Hippocampal formation (tissue), 2 donors: ENCODE data around the gene CALN1.

Experiments used
- DNase-seq, 2 donors: peaks; one replicate each; lab custom pipeline; 2025; lab: John Stamatoyannopoulos, UW

The CALN1 gene

DNA sequence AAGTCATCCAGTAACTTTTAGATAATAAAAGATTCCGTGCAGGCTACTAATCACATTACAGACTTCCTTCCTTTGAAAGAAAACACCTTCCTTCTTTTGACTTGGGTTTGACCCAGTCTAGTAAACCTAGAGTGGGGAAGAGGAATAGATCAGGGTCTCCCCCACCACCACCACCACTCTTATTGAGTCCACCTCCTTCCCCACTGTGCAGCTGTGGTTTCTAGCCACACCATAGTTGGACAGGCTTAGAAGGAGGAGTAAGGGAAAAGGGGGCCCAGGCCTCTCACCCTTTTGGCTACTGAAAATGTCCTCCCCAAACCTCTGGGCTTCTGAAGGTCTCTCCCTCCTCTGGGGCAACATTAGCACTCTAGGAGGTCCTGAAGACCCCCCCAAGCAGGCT, 372.7 kb downstream of the CALN1 start:
- no peak for DNase-seq

DNA sequence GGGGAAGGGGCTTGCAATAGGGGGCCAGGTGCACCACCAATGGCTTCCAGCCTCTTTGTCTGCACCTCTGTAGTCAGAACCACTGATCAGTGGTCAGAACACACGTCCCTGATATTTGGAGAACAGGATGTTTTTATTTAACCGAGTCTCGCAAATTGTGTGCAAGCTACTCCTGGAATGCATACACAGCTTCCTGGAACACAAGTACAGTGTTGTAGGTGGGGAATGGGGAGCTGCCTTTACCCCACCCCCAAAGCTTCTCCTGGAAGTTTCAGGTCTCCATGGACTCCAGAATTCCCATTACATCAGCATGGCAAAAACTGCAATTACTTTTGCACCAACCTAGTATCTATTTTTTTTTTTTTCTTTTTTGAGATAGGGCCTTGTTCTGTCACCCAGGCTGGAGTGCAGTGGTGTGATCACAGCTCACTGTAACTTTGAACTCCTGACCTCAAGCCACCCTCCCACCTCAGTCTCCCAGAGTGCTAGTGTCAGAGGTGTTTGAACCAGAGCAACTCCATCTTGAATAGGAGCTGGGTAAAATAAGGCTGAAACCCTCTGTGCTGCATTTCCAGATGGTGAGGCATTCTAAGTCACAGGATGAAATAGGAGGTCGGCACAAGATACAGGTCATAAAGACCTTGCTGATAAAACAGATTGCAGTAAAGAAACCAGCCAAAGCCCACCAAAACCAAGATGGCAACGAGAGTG, 374.0 kb downstream of the CALN1 start:
- no peak for DNase-seq

- no peak for DNase-seq
Observed at GRCh38 chr7:72037516-72037915, 374.6 kb downstream of the CALN1 start.

DNA sequence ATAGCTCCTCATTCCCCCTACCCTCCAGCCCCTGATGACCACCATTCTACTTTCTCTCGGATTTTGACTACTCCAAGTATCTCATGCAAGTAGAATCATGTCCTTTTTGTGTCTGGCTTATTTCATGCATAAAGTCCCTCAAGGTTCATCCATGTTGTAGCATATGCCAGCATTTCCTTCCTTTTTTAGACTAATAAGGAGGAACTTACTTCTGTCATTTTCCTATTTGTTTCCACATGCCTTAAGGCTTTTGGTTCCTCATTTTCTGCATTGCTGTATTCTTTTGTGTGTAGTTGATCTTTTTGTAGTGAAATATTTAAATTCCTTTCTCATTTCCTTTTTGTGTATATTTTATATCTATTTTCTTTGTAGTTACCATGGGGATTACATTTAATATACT, 376.9 kb downstream of the CALN1 start:
- no peak for DNase-seq

DNA sequence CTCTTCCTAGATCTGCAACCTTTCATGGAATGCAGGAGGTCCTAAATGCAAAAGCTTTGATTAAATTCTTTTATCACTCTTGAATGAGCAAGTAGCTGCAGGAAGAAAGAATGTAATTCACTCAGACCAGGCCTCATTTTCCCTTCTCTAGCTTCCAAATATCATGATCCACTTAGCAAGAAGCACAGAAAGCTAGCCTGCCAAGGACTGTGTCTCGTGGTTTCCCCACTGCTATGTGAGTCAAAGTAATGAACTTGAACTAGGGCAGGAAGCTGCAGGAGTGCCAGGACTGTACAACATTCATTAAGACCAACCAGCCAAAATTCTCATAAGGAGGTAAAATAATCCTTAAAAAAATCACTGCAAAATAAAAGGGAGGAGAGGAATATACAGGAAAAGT, 379.2 kb downstream of the CALN1 start:
- DNase-seq: peak in 1 of 2 donors; percentile 48

DNA sequence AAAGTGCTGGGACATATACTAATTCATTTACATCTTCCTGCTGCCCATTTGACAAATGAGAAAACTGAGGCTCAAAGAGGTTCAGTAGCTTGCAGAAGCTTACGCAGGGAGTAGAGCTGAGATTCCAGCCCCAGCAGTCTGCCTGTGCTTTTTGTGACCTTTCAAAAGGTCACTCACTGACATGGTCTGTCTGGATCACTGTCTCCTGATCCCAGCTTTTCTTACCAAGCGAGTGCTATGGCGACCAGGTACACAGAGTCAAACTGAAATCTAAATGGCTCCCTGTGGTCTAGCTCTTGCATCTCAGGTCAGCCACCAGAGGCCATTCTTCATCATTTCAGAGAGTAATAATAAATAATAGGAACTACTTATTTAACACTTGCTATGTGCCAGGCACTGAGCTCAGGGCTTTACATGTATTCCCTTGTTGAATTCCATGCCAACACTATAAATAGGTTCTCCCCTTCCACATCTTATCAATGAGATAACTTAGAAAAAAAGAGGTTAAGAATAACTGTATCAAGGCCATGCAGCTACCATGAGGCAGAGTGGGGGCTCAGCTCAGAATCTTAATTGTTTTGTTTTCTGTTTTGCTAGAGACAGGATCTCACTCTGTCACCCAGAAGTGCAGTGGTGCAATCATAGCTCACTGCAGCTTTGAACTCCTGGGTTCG, 381.0 kb downstream of the CALN1 start:
- DNase-seq: no peak

- DNase-seq: peak in 1 of 2 donors; percentile 35
Observed at GRCh38 chr7:72028267-72028666, 383.9 kb downstream of the CALN1 start.

DNA sequence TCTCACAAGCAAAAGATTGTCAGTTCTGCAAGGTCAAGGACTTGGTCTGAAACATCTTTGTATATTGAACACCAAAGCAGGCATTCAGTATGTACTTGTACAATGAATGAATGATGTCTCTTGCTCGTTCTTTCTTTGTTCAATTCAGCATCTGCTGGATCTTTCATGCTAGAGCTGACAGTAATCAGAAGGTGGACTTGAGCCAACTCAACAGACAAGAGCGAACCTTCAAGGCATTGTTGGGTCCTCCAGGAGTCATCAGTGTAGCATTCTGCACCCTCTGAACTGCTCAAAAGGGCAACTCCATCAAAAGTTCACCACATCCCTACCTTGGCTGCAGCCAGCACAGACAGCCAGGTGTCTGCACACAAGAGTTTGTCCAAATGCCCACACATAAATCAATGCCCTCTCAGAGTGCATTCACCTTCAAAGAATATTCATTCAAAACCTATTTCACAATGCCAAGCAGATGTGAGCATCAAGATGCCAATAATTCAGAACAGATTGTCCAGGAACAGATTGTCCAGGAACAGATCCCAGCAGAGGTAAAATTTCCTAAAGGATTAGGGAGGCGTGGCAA, 386.7 kb downstream of the CALN1 start:
- no peak for DNase-seq

GRCh38 chr7:72023926-72024325, 388.2 kb downstream of the CALN1 start:
- DNase-seq: no peak

- DNase-seq: no peak
Observed at GRCh38 chr7:72021716-72022115, 390.4 kb downstream of the CALN1 start.

DNA sequence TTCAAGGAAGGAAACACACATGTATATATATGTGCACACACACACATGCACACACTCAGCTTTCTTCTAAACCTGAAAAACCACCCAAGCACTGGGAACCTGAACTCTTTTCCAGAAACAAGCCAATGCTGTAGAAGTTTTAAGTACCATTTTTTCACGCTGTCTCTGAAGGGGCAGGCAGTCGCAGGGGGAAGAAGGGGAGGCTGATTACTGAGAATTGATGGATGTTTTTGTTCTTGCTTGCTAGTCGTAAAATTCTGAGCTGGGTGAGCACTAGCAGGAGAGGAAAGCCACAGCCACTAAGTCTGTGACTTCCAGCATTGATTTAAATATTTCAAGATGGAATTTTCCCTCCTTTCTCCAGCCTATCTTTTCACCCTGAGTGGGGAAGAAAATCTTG, 391.8 kb downstream of the CALN1 start:
- no peak for DNase-seq

DNA sequence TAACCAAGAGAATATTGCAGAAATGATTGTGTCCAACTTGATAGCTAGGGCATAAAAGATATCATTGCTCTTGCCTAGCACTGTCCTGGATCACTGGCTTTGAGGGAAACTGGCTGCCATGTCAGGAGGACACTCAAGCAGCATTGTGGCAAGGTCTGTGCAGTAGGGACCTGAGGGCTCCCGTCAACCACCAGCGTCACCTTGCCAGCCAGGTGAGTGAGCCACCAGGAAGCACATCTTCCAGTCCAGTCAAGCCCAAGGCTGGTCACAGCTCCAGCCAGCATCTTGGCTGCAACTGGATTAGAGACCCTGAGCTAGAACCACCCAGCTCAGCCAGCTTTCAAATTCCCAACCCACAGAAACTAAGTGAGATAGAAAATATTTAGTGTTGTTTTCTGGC, 392.7 kb downstream of the CALN1 start:
- DNase-seq: no peak

DNA sequence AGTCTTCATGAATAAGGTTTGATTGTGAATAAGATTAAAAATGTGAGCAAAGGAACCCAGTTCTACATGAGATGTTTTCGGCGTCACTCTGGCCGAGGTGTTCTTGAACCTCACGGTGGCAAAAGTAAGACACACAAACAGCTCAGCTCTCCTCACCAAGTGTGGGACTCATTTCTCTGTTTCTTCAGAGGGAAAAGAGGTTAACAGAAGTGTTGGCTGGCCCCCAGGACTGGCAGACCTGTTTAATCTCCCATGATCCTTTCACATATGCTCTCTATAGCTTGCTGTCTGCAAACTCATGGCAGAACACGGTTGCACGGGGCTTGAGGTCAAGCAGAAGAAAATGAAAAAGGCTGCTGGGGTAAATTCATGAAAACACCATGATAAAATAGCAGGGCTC, 394.4 kb downstream of the CALN1 start:
- no peak for DNase-seq

DNA sequence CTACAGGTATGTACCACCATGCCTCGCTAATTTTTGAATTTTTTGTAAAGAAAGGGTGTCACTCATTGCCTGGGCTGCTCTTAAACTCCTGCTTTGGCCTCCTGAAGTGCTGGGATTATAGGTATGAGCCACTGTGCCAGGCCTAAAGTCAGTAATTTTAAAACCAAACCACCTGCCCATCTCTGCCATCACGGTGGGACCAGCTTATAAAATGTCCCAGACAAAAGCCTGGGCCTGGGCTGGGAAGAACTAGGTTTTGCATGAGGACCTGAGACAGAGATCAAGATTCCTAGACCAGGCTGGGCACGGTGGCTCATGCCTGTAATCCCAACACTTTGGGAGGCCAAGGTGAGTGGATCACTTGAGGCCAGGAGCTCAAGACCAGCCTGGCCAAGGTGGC, 395.6 kb downstream of the CALN1 start:
- DNase-seq: no peak

GRCh38 chr7:72015136-72015535, 397.0 kb downstream of the CALN1 start:
- DNase-seq: no peak

- no peak for DNase-seq
Observed at GRCh38 chr7:72007018-72007417, 405.1 kb downstream of the CALN1 start.

- DNase-seq: no peak
Observed at GRCh38 chr7:72003236-72003635, 408.9 kb downstream of the CALN1 start.

- no peak for DNase-seq
Observed at GRCh38 chr7:71996141-71996540, 416.0 kb downstream of the CALN1 start.

- DNase-seq: no peak
Observed at GRCh38 chr7:71995111-71995510, 417.0 kb downstream of the CALN1 start.

GRCh38 chr7:71991586-71991985, 420.6 kb downstream of the CALN1 start:
- no peak for DNase-seq

- DNase-seq: no peak
Observed at GRCh38 chr7:71990138-71990462, 422.0 kb downstream of the CALN1 start.

DNA sequence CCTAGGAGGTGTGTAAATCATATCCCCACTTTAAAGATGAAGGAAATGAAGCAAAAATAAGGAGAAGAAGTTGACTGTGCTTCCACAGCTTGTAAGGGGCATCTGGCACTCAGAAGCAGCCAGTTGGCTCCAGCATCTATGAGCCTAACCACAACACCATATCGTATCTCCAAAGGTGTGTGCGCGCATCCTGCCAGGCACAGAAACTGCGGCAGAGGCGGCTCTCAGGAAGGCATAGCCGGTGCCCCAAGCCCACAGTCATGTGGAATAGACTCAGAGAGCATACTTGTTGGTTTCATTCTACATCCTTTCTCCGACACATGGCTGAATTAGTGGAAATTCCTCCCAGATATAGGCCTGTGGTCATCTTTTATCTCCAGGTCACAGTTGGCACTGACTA, 423.9 kb downstream of the CALN1 start:
- DNase-seq: peak in 1 of 2 donors; percentile 10

- no peak for DNase-seq
Observed at GRCh38 chr7:71987200-71987767, 424.9 kb downstream of the CALN1 start.
